ENCODE data around the gene TFB1M.

Gene TFB1M

DNA sequence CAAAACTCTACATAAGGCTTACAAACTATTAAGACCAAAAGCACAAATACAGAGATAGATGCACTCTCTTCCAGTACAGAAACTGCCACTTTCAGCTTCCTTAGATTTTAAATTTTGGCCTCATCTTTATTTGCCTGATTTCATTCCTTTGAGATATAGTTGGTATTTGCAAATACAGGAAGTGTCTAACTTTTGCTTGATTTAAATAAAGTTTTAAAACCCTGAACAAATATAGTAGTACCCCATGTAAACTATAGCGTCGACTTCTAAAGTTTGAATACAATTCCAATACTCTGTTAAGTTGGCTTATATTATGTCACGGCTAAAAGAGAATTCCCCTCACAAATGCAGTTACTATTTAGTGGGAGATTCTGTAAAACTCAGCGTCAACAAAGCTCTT is 51.6 kb downstream of the TFB1M start:
- no peak for ATAC-seq

DNA sequence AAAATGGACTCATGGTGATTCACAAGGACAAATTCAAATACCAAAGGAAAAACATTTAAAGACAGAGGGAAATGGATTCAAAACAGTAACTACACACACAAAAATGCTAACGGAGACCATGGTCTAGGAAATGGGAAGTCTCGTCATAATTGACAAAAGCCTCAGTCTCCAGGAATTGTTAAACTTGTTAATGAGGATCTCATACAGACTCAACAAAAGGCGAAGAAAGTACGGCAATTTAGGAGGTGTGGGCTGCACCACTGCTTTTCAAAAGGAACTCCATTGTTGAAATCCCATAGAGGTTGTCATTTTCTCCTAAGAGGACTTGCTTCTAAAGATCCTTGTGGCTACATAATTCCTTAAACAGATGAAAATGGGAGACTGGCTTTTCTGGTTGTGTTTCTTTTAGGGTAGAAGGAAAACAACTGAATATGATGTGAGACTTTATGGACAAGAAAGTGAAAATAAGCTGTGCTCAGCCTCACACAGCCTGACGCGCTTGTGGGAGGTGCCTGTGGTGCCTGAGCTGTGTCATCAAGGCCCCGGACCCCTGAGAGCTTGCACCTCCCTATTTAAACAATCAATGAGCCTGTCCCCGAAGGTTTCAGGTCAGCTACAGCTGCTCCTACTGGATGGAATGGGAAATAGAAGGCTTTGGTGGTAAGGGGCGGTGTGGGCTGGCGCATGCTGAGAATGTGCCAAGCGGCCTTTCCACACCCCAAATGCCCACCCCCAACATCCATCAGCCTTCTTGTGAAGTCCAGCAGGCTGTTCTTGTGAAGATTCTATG is 53.0 kb downstream of the TFB1M start:
- ATAC-seq: peak; percentile 46 to 51

- no peak for ATAC-seq
These were observed 53.6 kb downstream of the TFB1M start for GRCh38 chr6:155260686-155261085.

GRCh38 chr6:155259897-155260296 is 54.4 kb downstream of the TFB1M start:
- ATAC-seq: no peak

DNA sequence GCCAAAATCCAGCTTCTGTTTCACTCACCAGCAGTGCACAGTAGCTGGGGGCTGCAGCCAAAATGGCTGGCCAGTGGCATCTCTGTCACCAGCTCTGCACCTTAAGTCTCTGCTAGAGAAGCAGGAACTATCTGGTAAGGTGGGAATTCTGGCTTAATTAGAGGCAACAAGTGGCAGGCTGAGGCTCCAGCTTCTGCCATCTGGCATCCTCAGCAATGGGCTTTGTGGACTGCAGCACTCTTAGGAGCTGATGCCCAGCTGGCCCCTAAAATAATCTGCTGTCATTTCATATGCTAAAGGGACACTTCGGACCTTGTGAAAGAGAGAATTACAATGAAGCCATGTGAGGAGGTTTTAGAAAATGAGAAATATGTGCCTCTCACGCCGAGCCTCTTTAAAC is 55.1 kb downstream of the TFB1M start:
- no peak for ATAC-seq

DNA sequence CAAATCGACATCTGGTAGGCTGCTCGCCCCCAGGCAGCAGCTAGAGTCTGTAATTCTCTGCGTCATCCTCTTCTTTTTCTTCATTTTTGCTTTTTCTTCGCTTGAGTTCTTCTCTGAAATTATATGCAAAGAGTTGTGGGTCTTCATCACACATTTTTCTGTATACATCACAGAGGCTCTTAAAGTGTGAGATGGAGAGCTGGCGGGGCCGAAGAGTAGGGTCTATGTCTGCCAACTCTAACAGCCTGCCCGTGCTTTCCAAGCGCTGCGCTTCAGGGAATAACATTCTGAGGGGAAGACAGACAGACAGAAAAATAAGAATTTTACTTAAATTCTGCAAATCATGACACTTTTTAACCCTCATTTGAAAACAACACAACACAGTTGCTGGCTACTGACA is 56.5 kb downstream of the TFB1M start:
- ATAC-seq: no peak

GRCh38 chr6:155256122-155256795 is 58.0 kb downstream of the TFB1M start:
- no peak for ATAC-seq

GRCh38 chr6:155254139-155254538 is 60.1 kb downstream of the TFB1M start:
- ATAC-seq: no peak

GRCh38 chr6:155253337-155253736 is 60.9 kb downstream of the TFB1M start:
- ATAC-seq: no peak

DNA sequence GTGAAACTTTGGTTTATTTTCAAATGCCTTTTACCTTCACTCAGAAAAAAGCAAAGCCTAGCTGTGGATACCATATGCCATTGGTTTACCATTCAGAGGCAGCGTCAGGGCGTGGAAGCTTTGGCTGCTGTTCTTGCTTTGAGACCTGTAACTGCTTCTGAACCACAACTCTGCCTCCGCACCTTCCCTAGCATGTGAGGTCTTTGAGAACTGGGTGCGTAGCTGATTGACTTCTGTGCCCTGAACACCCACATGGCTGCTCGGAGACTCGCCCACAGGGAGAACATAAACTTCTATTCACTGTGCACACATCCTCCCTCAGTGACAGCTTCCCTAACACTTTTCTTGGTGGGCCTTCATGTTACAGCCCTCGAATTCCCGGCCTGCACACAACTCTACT is 61.7 kb downstream of the TFB1M start:
- ATAC-seq: no peak

DNA sequence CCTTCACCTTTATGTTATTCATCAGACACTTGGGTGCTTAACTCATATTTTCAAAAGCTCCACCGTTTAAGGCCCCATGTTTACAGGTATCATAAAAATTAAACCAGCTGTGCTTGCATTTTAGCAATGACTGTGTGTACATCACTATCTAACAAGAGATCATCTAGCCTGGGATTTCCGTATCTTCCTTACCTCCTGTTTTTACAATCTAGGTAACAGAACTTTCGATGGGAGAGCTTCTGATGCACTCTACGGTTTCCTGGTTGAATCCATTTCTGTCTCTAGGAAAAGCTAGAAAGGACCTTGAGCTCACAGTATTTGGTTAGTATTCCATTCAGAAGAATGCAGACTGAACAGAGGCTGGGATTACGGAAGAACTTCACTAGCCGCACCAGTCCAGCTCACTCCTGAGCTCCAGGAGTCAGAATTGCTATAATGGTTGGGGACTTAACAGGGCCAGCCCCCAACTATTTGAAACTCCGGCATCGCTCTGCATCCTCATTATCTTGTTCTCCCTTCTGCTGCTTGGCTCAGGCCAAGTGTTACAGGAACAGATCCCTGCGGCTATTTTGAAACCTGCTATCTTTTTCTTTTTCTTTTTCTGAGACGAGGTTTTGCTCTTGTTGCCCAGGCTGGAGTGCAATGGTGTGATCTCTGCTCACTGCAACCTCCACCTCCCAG is 63.4 kb downstream of the TFB1M start:
- ATAC-seq: no peak

DNA sequence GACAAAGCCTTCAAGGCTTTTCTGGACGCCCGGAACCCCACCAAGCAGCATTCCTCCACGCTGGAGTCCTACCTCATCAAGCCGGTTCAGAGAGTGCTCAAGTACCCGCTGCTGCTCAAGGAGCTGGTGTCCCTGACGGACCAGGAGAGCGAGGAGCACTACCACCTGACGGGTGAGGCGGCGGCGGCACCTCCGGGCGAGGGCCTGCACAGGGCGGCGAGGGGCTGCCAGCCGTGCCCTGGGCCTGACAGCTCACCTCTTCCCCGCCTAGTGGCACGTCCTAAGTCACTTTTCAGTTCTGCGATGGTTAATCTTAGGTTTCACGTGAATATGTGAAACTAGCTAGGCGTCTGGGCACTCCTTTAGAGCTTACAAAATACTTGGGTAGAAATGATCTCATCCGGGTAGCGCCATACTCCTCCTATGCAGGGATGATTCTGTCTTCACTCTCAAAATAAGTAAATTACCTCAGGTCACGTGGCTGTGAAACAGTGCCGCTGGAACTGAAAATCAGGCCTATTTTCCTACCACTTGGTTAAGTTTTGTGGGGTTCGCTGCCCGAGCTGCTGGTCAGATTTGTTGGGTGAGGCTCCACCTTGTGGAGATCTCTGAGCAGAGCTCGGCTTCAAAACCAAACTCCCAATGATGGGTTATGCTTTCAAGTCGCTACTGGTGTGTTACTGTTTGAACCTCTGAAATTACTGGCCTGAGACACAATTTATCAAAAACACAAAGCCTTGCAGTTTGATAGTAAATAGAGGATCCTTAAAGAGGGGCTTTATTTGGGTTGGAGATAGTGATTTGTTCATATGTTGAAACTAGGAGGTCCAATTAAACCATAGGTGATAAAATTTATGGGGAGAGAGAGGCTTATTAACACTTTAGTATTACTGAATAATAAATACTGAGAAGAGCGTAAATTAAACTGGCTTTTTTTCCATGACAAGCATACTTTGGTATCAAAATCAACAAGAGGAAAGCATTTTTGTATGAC is 66.0 kb downstream of the TFB1M start:
- peak in 1 of 2 donors; percentile 30 for ATAC-seq

DNA sequence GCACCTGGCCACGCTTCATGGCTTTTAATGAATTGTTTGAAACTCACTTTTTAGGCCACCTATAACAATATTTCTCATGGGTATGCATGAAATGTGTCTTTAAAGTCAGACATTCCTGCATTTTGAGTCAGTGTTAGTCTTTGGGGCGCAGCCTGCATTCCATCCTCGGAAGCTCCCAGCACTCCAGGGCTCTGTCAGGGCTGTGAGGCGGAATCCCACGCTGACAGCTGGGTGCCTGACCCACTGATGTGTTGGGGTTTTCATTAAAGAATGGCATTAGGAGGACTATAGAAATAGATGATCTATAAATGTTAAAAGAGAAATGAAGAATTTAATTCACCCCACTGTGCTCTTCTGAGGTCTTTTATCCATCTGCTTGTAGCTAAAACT is 66.7 kb downstream of the TFB1M start:
- ATAC-seq: no peak

DNA sequence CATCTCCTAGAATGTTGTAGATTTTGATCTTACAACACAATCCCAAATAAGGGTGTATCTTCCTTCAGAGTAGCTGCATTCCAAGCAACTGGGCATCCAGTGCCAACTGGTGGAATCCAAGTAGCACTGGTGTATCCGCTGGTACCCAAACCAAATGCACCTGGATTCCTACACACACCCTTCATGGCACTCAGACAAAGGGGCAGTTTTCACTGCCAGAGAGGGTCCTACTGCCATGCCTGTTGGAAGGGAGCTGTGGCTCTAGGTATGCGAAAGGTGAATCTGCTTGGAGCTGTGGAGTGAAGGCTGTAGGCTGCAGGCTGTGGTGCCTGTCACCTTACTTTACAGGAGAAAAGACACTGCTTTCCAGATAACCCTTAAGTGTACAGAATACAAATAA is 67.5 kb downstream of the TFB1M start:
- ATAC-seq: no peak

DNA sequence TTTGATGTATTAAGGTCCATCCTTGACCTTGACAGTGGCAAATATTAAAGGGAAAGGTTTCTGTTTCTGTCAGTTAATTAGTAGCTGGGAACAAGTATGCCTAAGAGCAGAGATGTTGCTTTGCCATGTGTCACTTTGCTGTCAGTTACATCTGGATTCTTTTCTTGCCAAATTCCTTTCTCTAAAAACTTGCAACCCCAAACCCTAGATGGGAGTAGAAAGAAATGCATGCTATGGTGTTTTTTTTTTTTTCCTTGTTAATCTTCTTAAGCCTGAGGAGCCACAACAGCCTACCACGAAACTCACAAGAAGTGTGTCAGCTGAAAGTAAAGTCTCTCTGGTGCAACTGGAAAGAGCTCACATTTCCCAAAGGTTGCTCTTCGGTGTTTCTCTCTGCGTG is 68.5 kb downstream of the TFB1M start:
- no peak for ATAC-seq

DNA sequence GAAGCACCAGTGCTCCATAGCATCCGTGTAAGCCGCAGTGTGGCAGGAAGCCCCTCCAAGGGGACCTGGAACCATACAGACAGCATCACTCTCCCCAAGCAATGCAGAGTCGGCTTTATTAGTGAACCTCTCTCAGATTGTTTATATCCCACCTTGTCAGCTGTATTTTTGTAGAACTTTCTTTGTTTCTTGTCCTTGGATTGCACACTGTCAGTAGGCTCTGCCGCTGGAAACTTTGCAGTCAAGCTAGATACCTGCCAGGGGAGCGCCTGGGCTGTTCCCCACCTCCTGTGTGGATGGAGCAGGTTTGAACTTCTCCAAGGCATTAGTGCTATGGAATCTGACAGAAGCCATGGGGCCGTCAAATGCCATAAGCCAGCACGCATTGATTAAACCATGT is 69.1 kb downstream of the TFB1M start:
- no peak for ATAC-seq

DNA sequence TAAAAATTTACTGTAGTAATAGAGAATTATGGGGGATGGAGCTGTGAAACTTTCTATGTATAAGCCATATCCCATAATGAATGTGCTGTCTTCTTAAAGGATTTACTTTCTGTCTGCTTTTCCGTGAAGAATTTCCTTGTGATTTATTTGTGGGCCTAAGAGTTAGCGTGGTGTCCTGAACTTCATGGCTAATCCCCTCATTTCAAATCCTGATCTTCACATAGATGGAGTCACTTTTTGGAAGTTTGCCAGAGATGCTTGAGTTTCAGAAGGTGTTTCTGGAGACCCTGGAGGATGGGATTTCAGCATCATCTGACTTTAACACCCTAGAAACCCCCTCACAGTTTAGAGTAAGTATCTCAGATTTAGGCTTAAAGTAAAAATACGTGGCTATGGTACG is 69.8 kb downstream of the TFB1M start:
- no peak for ATAC-seq

GRCh38 chr6:155241966-155242365 is 72.3 kb downstream of the TFB1M start:
- no peak for ATAC-seq

DNA sequence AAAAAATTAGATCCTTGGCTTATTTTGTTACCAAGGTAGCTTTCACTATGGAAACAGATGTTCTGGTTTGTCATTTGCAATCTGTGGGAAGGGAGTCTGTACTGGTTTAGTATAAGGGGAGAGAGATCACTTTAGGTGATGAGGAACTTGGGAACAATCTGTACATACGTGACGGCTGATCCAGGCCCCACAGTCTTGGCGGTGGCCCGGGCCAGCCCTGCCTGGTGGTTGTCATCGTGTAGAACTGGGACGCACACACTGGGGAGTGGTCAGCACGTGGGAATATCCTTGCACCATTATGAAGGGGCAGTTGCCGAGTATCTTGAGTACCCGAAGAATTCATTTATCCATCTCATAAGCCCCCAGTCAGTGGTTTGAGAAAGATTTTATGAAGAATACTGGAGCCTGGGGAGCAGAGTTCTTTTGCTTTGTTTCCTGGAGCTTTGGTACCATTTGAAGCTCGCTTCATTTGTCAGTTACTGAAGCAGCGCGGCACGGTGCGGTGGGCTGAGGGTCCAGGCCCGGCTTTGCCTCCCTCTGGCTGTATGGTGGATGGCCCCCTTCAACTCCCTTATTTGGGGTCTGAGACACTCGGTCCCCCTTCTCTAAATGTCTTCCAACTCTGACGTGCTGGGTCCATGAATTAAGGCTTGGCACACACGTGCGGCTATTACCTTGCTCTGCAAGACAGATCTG is 73.2 kb downstream of the TFB1M start:
- ATAC-seq: no peak

DNA sequence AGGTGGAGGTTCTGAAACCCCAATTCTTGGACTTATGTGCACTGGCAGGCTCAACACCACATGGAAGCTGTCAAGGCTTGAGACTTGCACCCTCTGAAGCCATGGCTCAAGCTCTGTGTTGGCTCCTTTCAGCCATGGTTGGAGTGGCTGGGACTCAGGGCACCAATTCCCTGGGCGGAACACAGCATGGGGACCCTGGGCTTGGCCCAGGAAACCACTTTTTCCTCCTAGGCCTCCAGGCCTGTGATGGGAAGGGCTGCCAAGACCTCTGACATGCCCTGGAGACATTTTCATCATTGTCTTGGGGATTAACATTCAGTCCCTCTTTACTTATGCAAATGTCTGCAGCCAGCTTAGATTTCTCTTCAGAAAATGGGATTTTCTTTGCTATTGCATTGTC is 76.7 kb downstream of the TFB1M start:
- no peak for ATAC-seq

DNA sequence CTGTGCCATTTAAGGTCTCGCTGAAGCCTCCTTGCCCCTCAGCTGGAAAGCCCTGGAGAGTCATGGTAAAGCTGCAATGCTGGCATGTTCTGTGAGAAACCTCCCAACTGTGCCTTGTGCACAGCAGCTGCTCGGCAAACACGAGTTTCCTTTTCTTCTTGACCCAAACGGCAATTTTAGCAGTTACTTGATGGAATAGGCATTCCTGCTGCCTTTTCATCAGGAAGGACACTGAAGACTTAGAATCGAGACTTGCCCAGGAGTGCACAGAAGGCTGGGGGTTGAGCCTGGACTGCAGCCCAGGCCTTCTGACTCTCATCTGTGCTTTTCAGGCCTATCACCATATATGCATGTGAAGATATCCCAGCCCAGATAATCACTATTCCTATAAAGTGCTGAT is 79.2 kb downstream of the TFB1M start:
- no peak for ATAC-seq

GRCh38 chr6:155234687-155235086 is 79.6 kb downstream of the TFB1M start:
- no peak for ATAC-seq
